Mesenchymal stem cell (in vitro differentiated cells and primary cell): ENCODE results near the gene DNAI7.

Experiments used
- DNase-seq: peaks from one replicate; pipeline ENCODE4 v3.0.0-alpha.2; 2013
- H2AFZ ChIP-seq: one replicate; pipeline ENCODE4 v1.6.1; 2013; ENCODE audit warnings: low read depth, mild to moderate bottlenecking, control low read depth, inconsistent platforms, low read length, moderate library complexity
- H2AK5ac ChIP-seq: 2 replicates; pipeline ENCODE4 v1.6.1; 2013; ENCODE audit warnings: low read length, moderate library complexity, mild to moderate bottlenecking, inconsistent platforms; ENCODE audit not compliant: severe bottlenecking
- H2BK120ac ChIP-seq: one replicate; pipeline ENCODE4 v1.6.1; 2013; ENCODE audit warnings: low read depth, mild to moderate bottlenecking, inconsistent platforms, low read length, moderate library complexity
- H2BK12ac ChIP-seq, 2 experiments: one replicate each; pipeline ENCODE4 v1.6.1; 2013; ENCODE audit warnings: inconsistent platforms in 2 of 2, low read length in 2 of 2, mild to moderate bottlenecking in 2 of 2, moderate library complexity in 2 of 2, control low read depth in 1 of 2
- H2BK15ac ChIP-seq: one replicate; pipeline ENCODE4 v1.6.1; 2013; ENCODE audit warnings: mild to moderate bottlenecking, low read depth, inconsistent platforms; ENCODE audit not compliant: poor library complexity, severe bottlenecking
- H2BK5ac ChIP-seq: 2 replicates; pipeline ENCODE4 v1.6.1; 2013; ENCODE audit warnings: low read depth, mild to moderate bottlenecking, low read length, control low read depth, inconsistent platforms; ENCODE audit not compliant: poor library complexity, severe bottlenecking
- H3K14ac ChIP-seq, 2 experiments: one replicate each; pipeline ENCODE4 v1.6.1; 2013; ENCODE audit warnings: inconsistent platforms in 2 of 2, low read length in 2 of 2, control low read depth in 1 of 2, mild to moderate bottlenecking in 1 of 2, moderate library complexity in 1 of 2
- H3K18ac ChIP-seq, 2 experiments: one replicate each; pipeline ENCODE4 v1.6.1; 2013; ENCODE audit warnings: inconsistent platforms in 2 of 2, low read length in 2 of 2, control low read depth in 1 of 2, low read depth in 1 of 2, mild to moderate bottlenecking in 1 of 2
- H3K23ac ChIP-seq, 2 experiments: one replicate each; pipeline ENCODE4 v1.6.1; 2013; ENCODE audit warnings: inconsistent platforms in 2 of 2, low read length in 2 of 2, mild to moderate bottlenecking in 2 of 2, moderate library complexity in 2 of 2, control low read depth in 1 of 2
- H3K27ac ChIP-seq: 2 replicates; pipeline ENCODE4 v1.5.1; 2013; ENCODE audit warnings: mild to moderate bottlenecking, moderate library complexity, low read length, control low read depth, inconsistent platforms; ENCODE audit not compliant: poor library complexity, severe bottlenecking
- H3K27me3 ChIP-seq, 2 experiments: 2 replicates each; pipeline versions ENCODE4 v1.6.1 to v1.7.0; 2013; ENCODE audit warnings: low read length in 2 of 2, mild to moderate bottlenecking in 2 of 2, moderate library complexity in 2 of 2, control low read depth in 1 of 2, inconsistent platforms in 1 of 2; ENCODE audit not compliant: control insufficient read depth in 1 of 2, insufficient read depth in 1 of 2
- H3K36me3 ChIP-seq, 2 experiments: 2 replicates each; pipeline versions ENCODE4 v1.6.1 to v1.7.0; 2013; ENCODE audit warnings: low read length in 2 of 2, control low read depth in 1 of 2, inconsistent platforms in 1 of 2, low read depth in 1 of 2, mild to moderate bottlenecking in 1 of 2; ENCODE audit not compliant: insufficient read depth in 2 of 2, control insufficient read depth in 1 of 2
- H3K4ac ChIP-seq, 2 experiments: one replicate each; pipeline ENCODE4 v1.6.1; 2013; ENCODE audit warnings: inconsistent platforms in 2 of 2, low read length in 2 of 2, mild to moderate bottlenecking in 2 of 2, moderate library complexity in 2 of 2, control low read depth in 1 of 2, low read depth in 1 of 2
- H3K4me1 ChIP-seq: 2 replicates; pipeline ENCODE4 v1.6.1; 2013; ENCODE audit warnings: low read depth, low read length, control low read depth; ENCODE audit not compliant: control insufficient read depth, insufficient read depth
- H3K4me2 ChIP-seq: 2 replicates; pipeline ENCODE4 v1.6.1; 2013; ENCODE audit warnings: low read length, mild to moderate bottlenecking, inconsistent platforms; ENCODE audit not compliant: poor library complexity, severe bottlenecking
- H3K4me3 ChIP-seq, 2 experiments: 2 replicates each; pipeline versions ENCODE4 v1.5.1 to v1.7.0; 2013; ENCODE audit warnings: low read length in 2 of 2, mild to moderate bottlenecking in 2 of 2, control low read depth in 1 of 2, low read depth in 1 of 2; ENCODE audit not compliant: insufficient read depth in 1 of 2
- H3K79me1 ChIP-seq: replicated peaks from 2 replicates; pipeline ENCODE4 v1.6.1; 2013; ENCODE audit warnings: mild to moderate bottlenecking, control low read depth, low read length, inconsistent platforms; ENCODE audit not compliant: poor library complexity, severe bottlenecking
- H3K9ac ChIP-seq: 2 replicates; pipeline ENCODE4 v1.7.0; 2013; ENCODE audit warnings: mild to moderate bottlenecking, low read length, moderate library complexity
- H3K9me3 ChIP-seq: 2 replicates; pipeline ENCODE4 v1.7.0; 2013; ENCODE audit warnings: mild to moderate bottlenecking, low read length; ENCODE audit not compliant: control insufficient read depth
- H4K8ac ChIP-seq: one replicate; pipeline ENCODE4 v1.6.1; 2013; ENCODE audit warnings: inconsistent platforms, mild to moderate bottlenecking, low read length, moderate library complexity
- H4K91ac ChIP-seq: one replicate; pipeline ENCODE4 v1.6.1; 2013; ENCODE audit warnings: mild to moderate bottlenecking, low read length, inconsistent platforms
- WGBS: methylation state at CpG from one replicate; pipeline ENCODE4 v1.1.7; 2013; ENCODE audit warnings: mixed read lengths; 5-methylcytosine and 5-hydroxymethylcytosine counted together

The DNAI7 gene

DNA sequence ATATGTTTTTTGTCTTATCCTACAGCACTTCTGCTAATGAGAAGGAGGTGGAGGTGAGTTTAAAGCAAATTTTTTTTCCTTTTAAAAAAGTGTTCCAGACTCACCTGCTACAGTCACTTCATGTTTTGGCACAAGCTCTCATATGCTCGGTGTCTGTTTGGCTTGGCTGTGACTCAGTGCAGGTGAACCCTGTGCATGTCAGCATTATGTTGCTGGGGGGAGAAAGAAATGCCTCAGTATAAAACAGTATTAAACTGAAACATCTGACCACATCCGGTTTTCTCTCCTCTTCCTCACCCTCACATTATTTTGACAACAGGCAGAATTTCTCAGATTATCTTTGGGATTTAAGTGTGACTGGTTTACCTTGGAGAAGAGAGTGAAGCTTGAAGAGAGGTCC is 105.2 kb downstream of the DNAI7 start:
- no peak overlapping the region for H3K4me3 ChIP-seq
- no peak overlapping the region for H2BK15ac ChIP-seq
- H3K4ac ChIP-seq: no peak overlapping the region
- H3K9ac ChIP-seq: no peak overlapping the region
- no peak overlapping the region for H4K91ac ChIP-seq
- no peak overlapping the region for H4K8ac ChIP-seq
- H2BK5ac ChIP-seq: no peak overlapping the region
- H2AK5ac ChIP-seq: no peak overlapping the region
- H3K9me3 ChIP-seq: peaks cover 11% of the 10 kb centered on the region
- no peak overlapping the region for H2BK120ac ChIP-seq
- H2BK12ac ChIP-seq: no peak overlapping the region
- no peak overlapping the region for H2AFZ ChIP-seq
- no peak for DNase-seq
- no peaks in the 10 kb centered on the region for H3K4me1 ChIP-seq
- no peak overlapping the region for H3K4me2 ChIP-seq
- no peak overlapping the region for H3K27ac ChIP-seq
- H3K27me3 ChIP-seq: peaks cover 0 to 3% of the 10 kb centered on the region in 2 experiments
- no peaks in the 10 kb centered on the region for H3K79me1 ChIP-seq
- H3K23ac ChIP-seq: no peak overlapping the region
- no peaks in the 10 kb centered on the region for H3K36me3 ChIP-seq
- no CpG with 5 or more reads among the region's 2 CpGs for WGBS
- H3K18ac ChIP-seq: no peak overlapping the region
- H3K14ac ChIP-seq: no peak overlapping the region

DNA sequence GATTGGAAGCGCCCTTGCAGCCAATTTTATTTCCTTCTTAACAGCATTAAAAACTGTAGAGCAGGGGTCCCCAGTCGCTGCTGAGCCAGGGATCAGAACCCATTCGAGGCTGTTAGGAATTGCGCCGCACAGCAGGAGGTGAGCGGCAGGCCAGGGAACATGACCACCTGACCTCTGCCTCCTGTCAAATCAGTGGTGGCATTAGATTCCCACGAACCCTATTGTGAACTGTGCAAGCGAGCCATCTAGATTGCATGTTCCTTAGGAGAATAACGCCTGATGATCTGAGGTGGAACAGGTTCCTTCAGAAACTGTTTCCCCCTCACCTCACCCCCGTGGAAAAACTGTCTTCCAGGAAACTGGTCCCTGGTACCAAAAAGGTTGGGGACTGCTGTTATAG is 107.4 kb downstream of the DNAI7 start:
- Histone ChIP-seq H2BK15ac (no peak overlapping the region), H3K9me3 (no peaks in the 10 kb centered on the region), H3K27ac (no peak overlapping the region), H3K36me3 (no peaks in the 10 kb centered on the region), H3K4me3 (no peak overlapping the region), H3K23ac (no peak overlapping the region), H3K79me1 (no peaks in the 10 kb centered on the region), H3K27me3 (no peaks in the 10 kb centered on the region), H2AFZ (no peak overlapping the region), H2AK5ac (no peak overlapping the region), H2BK120ac (no peak overlapping the region), H4K8ac (no peak overlapping the region), H3K4ac (no peak overlapping the region), H2BK12ac (no peak overlapping the region), H3K4me2 (no peak overlapping the region), H3K4me1 (no peaks in the 10 kb centered on the region), H3K18ac (no peak overlapping the region), H3K14ac (no peak overlapping the region), H3K9ac (no peak overlapping the region), H2BK5ac (no peak overlapping the region), H4K91ac (no peak overlapping the region)
- WGBS: 90% methylated on average over 10 of the region's 10 CpGs
- DNase-seq: no peak

- Histone ChIP-seq H2BK5ac (no peak overlapping the region), H4K91ac (no peak overlapping the region), H2BK15ac (no peak overlapping the region), H3K4me3 (no peak overlapping the region), H3K14ac (no peak overlapping the region), H3K23ac (no peak overlapping the region), H3K9ac (no peak overlapping the region), H3K4me1 (no peaks in the 10 kb centered on the region), H2BK12ac (no peak overlapping the region), H4K8ac (no peak overlapping the region), H3K27ac (no peak overlapping the region), H2AFZ (no peak overlapping the region), H3K27me3 (no peaks in the 10 kb centered on the region), H2BK120ac (no peak overlapping the region), H3K4ac (no peak overlapping the region), H3K79me1 (no peaks in the 10 kb centered on the region), H3K18ac (no peak overlapping the region), H3K9me3 (no peaks in the 10 kb centered on the region), H2AK5ac (no peak overlapping the region), H3K4me2 (no peak overlapping the region), H3K36me3 (no peaks in the 10 kb centered on the region)
- no peak for DNase-seq
- 78% methylated on average over 2 of the region's 2 CpGs for WGBS
Observed at GRCh38 chr12:25084816-25085215, 110.1 kb downstream of the DNAI7 start.

DNA sequence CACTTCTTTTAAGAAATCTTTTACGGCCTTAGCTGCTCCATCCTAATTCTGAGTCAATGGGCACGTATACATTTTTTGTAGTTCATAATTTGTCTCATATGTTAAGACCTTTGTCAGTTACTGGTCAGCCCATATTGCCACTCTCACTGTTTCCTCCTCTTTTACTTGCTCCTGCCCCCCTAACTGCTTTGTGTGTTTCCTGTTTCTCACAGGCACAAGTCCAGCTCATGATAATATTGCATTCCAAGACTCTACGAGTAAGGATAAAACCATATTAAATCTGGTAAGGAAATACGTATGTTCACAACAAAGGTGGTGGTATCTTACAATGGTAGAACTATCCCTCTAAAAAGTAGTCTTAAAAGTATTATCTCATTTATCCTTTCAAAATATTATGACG is 111.7 kb downstream of the DNAI7 start:
- WGBS: 98% methylated on average over 2 of the region's 5 CpGs
- Histone ChIP-seq H2AK5ac (no peak overlapping the region), H2BK120ac (no peak overlapping the region), H3K4ac (no peak overlapping the region), H3K23ac (no peak overlapping the region), H3K27ac (no peak overlapping the region), H3K36me3 (no peaks in the 10 kb centered on the region), H3K79me1 (no peaks in the 10 kb centered on the region), H3K14ac (no peak overlapping the region), H3K4me1 (no peaks in the 10 kb centered on the region), H3K9ac (no peak overlapping the region), H3K4me3 (no peak overlapping the region), H3K4me2 (no peak overlapping the region), H2AFZ (no peak overlapping the region), H3K27me3 (no peaks in the 10 kb centered on the region), H3K18ac (no peak overlapping the region), H4K91ac (no peak overlapping the region), H2BK12ac (no peak overlapping the region), H2BK15ac (no peak overlapping the region), H4K8ac (no peak overlapping the region), H3K9me3 (no peaks in the 10 kb centered on the region), H2BK5ac (no peak overlapping the region)
- DNase-seq: no peak
